ENCODE data around the gene LAMA4.

LAMA4 gene

DNA sequence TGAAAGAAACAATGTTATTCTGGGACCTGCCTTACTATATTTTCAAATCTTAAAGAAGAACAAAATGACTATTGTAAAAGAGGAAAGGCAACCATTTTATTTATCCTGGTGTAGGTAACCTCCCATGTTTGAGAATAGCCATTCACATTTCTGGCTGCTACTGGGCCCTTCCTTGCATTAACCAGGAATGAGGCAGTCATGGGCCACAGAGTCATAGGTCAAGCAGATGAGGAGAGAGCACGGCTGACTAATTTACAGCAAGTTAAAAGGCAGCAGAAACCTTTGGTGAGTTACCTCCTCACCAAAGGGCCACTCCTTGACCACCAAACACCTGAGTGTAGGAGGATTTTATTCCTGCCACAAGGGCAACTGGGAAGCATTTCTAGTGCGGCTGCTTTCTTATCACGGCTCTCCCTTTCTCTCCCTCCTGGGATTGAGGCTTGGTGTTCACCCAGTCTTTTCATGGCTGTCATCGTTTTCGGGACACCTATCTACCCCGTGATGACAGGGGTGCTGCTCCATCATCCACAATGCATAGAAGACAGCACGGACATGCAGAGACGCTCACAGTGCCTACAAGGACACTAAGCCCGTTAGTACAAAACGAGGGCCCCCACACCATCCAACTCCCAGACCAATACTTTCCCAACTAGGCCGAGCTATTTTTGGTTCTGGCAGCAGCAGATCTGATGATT lies 4.4 kb upstream of the LAMA4 start:
- no peak overlapping the region for H3K4me3 ChIP-seq (ENCODE audit: insufficient read depth, low read length, poor library complexity, severe bottlenecking)
- H3K4me2 ChIP-seq (ENCODE audit: low read depth, low read length, poor library complexity, severe bottlenecking): no peak overlapping the region
- H3K79me2 ChIP-seq (ENCODE audit: insufficient read depth, low read length): no peaks in the 10 kb centered on the region
- TF ChIP-seq CTCF (IDR thresholded peaks at IDR 0.05; ENCODE audit: insufficient read depth, low read length, poor library complexity, severe bottlenecking) (no peak), EZH2phosphoT487 (conservative IDR thresholded peaks at IDR 0.05; ENCODE audit: low read length) (no peak)
- no peaks in the 10 kb centered on the region for H4K20me1 ChIP-seq (ENCODE audit: low read depth, low read length)
- no peak overlapping the region for H3K27ac ChIP-seq (ENCODE audit: low read depth, low read length)
- no peaks in the 10 kb centered on the region for H3F3A ChIP-seq (ENCODE audit: insufficient read depth)
- H3K9me3 ChIP-seq (ENCODE audit: insufficient read depth, low read length): no peaks in the 10 kb centered on the region
- no peaks in the 10 kb centered on the region for H3K9me2 ChIP-seq (replicated peaks; ENCODE audit: insufficient read depth, low read length)
- no peaks in the 10 kb centered on the region for H3K27me3 ChIP-seq (ENCODE audit: low read length)
- H3K36me3 ChIP-seq (ENCODE audit: low read length): no peaks in the 10 kb centered on the region
- no peak overlapping the region for H3K9ac ChIP-seq (ENCODE audit: low read length)
- H2AFZ ChIP-seq (ENCODE audit: low read depth, low read length, severe bottlenecking): no peak overlapping the region

- H4K20me1 ChIP-seq (ENCODE audit: low read depth, low read length): no peaks in the 10 kb centered on the region
- H3K9me2 ChIP-seq (replicated peaks; ENCODE audit: insufficient read depth, low read length): no peaks in the 10 kb centered on the region
- H3K4me2 ChIP-seq (ENCODE audit: low read depth, low read length, poor library complexity, severe bottlenecking): no peak overlapping the region
- H3K9ac ChIP-seq (ENCODE audit: low read length): no peak overlapping the region
- no peaks in the 10 kb centered on the region for H3F3A ChIP-seq (ENCODE audit: insufficient read depth)
- no peaks in the 10 kb centered on the region for H3K36me3 ChIP-seq (ENCODE audit: low read length)
- no peak overlapping the region for H3K4me3 ChIP-seq (ENCODE audit: insufficient read depth, low read length, poor library complexity, severe bottlenecking)
- H3K27ac ChIP-seq (ENCODE audit: low read depth, low read length): no peak overlapping the region
- no peaks in the 10 kb centered on the region for H3K27me3 ChIP-seq (ENCODE audit: low read length)
- TF ChIP-seq EZH2phosphoT487 (conservative IDR thresholded peaks at IDR 0.05; ENCODE audit: low read length): no peak
- no peak for TF ChIP-seq CTCF (IDR thresholded peaks at IDR 0.05; ENCODE audit: insufficient read depth, low read length, poor library complexity, severe bottlenecking)
- H3K9me3 ChIP-seq (ENCODE audit: insufficient read depth, low read length): no peaks in the 10 kb centered on the region
- no peaks in the 10 kb centered on the region for H3K79me2 ChIP-seq (ENCODE audit: insufficient read depth, low read length)
- no peak overlapping the region for H2AFZ ChIP-seq (ENCODE audit: low read depth, low read length, severe bottlenecking)
Observed at GRCh38 chr6:112257178-112257855, 3.0 kb upstream of the LAMA4 start.

- H3K27ac ChIP-seq (ENCODE audit: low read depth, low read length): no peak overlapping the region
- H3K9ac ChIP-seq (ENCODE audit: low read length): no peak overlapping the region
- H2AFZ ChIP-seq (ENCODE audit: low read depth, low read length, severe bottlenecking): no peak overlapping the region
- no peak overlapping the region for H3K4me3 ChIP-seq (ENCODE audit: insufficient read depth, low read length, poor library complexity, severe bottlenecking)
- no peaks in the 10 kb centered on the region for H4K20me1 ChIP-seq (ENCODE audit: low read depth, low read length)
- no peaks in the 10 kb centered on the region for H3K79me2 ChIP-seq (ENCODE audit: insufficient read depth, low read length)
- no peaks in the 10 kb centered on the region for H3K9me3 ChIP-seq (ENCODE audit: insufficient read depth, low read length)
- no peaks in the 10 kb centered on the region for H3K9me2 ChIP-seq (replicated peaks; ENCODE audit: insufficient read depth, low read length)
- no peaks in the 10 kb centered on the region for H3F3A ChIP-seq (ENCODE audit: insufficient read depth)
- no peaks in the 10 kb centered on the region for H3K27me3 ChIP-seq (ENCODE audit: low read length)
- no peak overlapping the region for H3K4me2 ChIP-seq (ENCODE audit: low read depth, low read length, poor library complexity, severe bottlenecking)
- H3K36me3 ChIP-seq (ENCODE audit: low read length): no peaks in the 10 kb centered on the region
- TF ChIP-seq CTCF (IDR thresholded peaks at IDR 0.05; ENCODE audit: insufficient read depth, low read length, poor library complexity, severe bottlenecking): no peak
- no peak for TF ChIP-seq EZH2phosphoT487 (conservative IDR thresholded peaks at IDR 0.05; ENCODE audit: low read length)
Observed at GRCh38 chr6:112254921-112255320, 554 bp upstream of the LAMA4 start.
